Chondrocyte (in vitro differentiated cells): ENCODE results near the gene PRRC2A. TPM values are rescaled to one million over a fixed set of nuclear protein-coding genes. Genes with fewer than 3 reads are reported as not detected.

Experiments used
- DNase-seq: peaks from one replicate; pipeline ENCODE4 v3.0.0; 2021; ENCODE audit warnings: mixed read lengths, low spot score
- H3K27ac Mint-ChIP-seq: one replicate; pipeline ENCODE4 v1.8.0; 2021; ENCODE audit warnings: mild to moderate bottlenecking, moderate library complexity, mixed read lengths; ENCODE audit not compliant: unreplicated experiment
- H3K27me3 Mint-ChIP-seq: 2 replicates; pipeline ENCODE4 v1.8.0; 2021; ENCODE audit warnings: low read depth, mixed read lengths
- H3K36me3 Mint-ChIP-seq: 2 replicates; pipeline ENCODE4 v1.8.0; 2021; ENCODE audit warnings: low read depth, mixed read lengths
- H3K4me1 Mint-ChIP-seq: 2 replicates; pipeline ENCODE4 v1.8.0; 2021; ENCODE audit warnings: low read depth, mild to moderate bottlenecking, mixed read lengths
- H3K4me3 Mint-ChIP-seq: one replicate; pipeline ENCODE4 v1.8.0; 2021; ENCODE audit warnings: mild to moderate bottlenecking, moderate library complexity, mixed read lengths; ENCODE audit not compliant: unreplicated experiment
- H3K9me3 Mint-ChIP-seq: 2 replicates; pipeline ENCODE4 v1.8.0; 2021; ENCODE audit warnings: low read depth, mixed read lengths
- total RNA-seq: library from RNA; stranded (reverse); gene quantifications from 3 replicates; pipeline ENCODE4 v1.2.1, GENCODE V29; 2021
- TF ChIP-seq, protein P1 (sequence below): fragments of 200-600 bp; sonication (generic); IDR thresholded peaks from 2 replicates; pipeline ENCODE4 v1.5.0; 2021; ENCODE audit warnings: antibody characterized with exemption, mild to moderate bottlenecking, moderate library complexity

The PRRC2A gene
- total RNA-seq, 1 donor from 2014 or later, result 156 TPM

DNA sequence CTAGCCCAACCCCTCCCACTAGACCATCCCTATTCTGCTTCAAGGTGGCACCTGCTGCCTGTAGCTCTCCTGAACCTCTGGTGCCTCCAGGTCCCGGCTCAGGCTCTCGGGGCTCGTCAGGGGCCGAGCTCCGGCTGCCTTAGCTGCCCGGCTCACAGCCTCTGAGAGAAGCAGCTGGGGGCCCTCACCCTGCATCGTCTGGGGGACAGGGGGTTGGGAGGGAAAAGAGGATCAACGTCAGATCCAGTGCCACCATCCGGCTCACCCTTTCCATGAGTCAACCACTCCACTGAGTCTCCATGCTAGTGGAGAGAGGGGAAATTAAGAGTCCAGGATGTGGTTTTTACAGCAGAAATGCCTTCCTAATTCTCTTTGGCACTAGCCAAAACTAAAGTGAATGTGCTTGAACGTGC is 18.9 kb downstream of the PRRC2A start:
- no peak overlapping the region for H3K4me3 Mint-ChIP-seq
- H3K4me1 Mint-ChIP-seq, result no peaks in the 10 kb centered on the region
- H3K27me3 Mint-ChIP-seq, result no peaks in the 10 kb centered on the region

DNA sequence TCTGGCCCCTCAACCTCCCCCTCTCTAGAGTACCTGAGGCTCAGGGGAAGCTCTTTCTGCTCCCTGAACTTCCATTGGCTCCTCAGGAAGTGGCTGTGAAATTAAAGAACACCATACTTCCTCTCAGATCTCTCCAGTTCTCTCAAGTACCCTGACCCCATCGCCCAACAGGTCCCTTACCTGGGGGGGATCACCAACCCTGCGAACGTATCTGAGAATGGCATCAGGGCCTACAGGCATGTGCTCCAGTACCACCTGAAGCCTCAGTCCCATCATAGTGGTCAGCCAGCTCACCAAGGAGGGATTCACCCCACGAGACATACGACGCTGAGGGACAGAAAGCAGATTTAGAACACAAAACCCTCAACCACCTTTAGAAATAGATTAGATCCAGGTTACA is 20.1 kb downstream of the PRRC2A start:
- H3K27me3 Mint-ChIP-seq, result no peaks in the 10 kb centered on the region
- H3K9me3 Mint-ChIP-seq, result no peaks in the 10 kb centered on the region
- H3K4me3 Mint-ChIP-seq, result no peak overlapping the region
- TF ChIP-seq, protein P1, sequence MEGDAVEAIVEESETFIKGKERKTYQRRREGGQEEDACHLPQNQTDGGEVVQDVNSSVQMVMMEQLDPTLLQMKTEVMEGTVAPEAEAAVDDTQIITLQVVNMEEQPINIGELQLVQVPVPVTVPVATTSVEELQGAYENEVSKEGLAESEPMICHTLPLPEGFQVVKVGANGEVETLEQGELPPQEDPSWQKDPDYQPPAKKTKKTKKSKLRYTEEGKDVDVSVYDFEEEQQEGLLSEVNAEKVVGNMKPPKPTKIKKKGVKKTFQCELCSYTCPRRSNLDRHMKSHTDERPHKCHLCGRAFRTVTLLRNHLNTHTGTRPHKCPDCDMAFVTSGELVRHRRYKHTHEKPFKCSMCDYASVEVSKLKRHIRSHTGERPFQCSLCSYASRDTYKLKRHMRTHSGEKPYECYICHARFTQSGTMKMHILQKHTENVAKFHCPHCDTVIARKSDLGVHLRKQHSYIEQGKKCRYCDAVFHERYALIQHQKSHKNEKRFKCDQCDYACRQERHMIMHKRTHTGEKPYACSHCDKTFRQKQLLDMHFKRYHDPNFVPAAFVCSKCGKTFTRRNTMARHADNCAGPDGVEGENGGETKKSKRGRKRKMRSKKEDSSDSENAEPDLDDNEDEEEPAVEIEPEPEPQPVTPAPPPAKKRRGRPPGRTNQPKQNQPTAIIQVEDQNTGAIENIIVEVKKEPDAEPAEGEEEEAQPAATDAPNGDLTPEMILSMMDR, result no peak
- H3K4me1 Mint-ChIP-seq, result no peaks in the 10 kb centered on the region
- peaks cover 38% of the 10 kb centered on the region for H3K36me3 Mint-ChIP-seq
- no peak overlapping the region for H3K27ac Mint-ChIP-seq
- no peak for DNase-seq

More for the DNA sequence above, 18.9 kb downstream of the PRRC2A start:
- TF ChIP-seq, protein P1, result no peak
- Mint-ChIP-seq H3K36me3 (peaks cover 34% of the 10 kb centered on the region), H3K27ac (peak overlapping the region; percentile 10), H3K9me3 (no peaks in the 10 kb centered on the region)
- no peak for DNase-seq

DNA sequence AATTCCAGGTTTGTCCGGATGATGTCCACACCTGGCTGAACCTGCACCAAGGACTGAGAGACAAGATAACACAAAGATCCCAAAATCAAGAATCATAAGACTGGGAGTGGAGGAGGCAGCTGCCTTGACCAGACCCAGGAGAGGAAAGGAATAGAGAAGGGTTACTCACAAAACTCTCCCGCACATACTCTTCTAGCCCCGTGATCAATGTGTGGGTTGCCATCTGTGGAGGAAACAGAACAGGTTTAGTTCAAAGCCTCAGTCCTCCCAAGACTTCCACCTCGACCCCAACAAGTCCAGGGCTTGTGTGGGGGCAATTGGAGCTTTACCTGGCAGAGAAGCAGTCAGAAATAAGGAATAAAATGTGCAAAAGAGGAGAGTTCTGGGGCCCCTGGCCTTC is 20.9 kb downstream of the PRRC2A start:
- H3K36me3 Mint-ChIP-seq, result peaks cover 36% of the 10 kb centered on the region
- no peak for DNase-seq
- H3K27ac Mint-ChIP-seq, result no peak overlapping the region
- TF ChIP-seq, protein P1, result no peak
- no peaks in the 10 kb centered on the region for H3K4me1 Mint-ChIP-seq
- H3K9me3 Mint-ChIP-seq, result no peaks in the 10 kb centered on the region
- no peaks in the 10 kb centered on the region for H3K27me3 Mint-ChIP-seq
- H3K4me3 Mint-ChIP-seq, result no peak overlapping the region

DNA sequence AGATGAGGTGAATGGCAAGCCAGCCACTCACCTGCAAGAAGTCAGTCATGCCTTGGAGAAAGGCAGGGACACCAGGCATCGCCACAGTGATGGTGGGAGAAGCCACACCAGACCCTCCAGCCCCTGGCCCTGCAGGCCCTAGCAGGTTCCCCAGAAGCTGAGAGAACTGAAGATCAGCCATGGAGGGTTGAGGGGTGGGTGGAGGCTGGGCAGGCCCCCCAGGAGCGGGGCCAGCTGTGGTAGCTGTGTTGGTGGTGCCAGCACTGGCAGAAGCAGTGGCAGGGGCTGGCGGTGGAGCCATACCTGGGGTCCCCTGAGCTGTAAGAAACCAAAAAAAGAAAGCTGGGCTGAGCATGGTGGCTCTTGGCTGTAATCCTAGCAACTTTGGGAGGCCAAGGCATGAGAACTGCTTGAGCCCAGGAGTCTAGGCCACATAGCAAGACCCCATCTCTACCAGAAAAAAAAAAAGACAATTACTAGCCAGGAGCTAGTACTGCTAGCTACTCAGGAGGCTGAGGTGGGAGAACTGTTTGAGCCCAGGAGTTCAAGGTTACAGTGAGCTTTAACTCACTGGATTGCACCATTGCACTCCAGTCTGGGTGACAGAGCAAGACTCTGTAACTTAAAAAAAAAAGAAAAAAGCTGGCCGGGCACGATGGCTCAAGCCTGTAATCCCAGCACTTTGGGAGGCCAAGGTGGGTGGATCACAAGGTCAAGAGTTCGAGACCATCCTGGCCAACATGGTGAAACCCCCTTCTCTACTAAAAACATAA is 22.5 kb downstream of the PRRC2A start:
- H3K9me3 Mint-ChIP-seq, result no peaks in the 10 kb centered on the region
- no peak overlapping the region for H3K27ac Mint-ChIP-seq
- DNase-seq, result no peak
- no peak overlapping the region for H3K4me3 Mint-ChIP-seq
- no peaks in the 10 kb centered on the region for H3K4me1 Mint-ChIP-seq
- TF ChIP-seq, protein P1, result no peak
- H3K36me3 Mint-ChIP-seq, result peaks cover 34% of the 10 kb centered on the region
- no peaks in the 10 kb centered on the region for H3K27me3 Mint-ChIP-seq

DNA sequence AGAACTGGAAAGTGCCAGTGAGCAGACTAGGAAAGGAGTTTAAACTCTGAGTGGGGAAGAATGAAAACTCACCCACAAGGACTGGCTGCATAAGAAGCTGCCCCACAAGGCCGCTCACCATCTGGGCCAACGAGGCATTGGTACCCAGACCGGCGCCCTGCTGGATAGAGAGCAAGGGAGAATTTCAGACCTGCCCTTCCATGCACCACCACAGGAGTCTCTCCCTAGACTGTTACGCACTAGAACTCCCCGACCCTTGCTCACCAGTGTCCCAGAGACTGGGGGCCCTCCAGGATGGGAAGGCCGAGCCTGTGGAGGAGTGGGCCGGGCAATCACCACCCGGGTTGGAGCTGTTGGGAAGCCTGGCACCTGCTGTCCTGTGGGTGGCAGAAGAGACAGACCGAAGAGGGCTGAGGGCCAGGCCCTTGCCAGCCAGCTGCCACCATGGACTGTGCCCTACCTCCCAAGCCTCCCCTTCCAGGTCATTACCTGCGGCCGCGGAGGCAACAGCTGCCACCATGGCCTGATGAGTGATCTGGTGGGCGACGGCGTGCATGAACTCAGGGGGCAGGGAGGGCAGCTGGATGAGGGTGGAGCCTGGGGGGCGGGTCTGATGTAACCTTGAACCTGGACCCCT is 23.4 kb downstream of the PRRC2A start:
- Mint-ChIP-seq H3K36me3 (peaks cover 36% of the 10 kb centered on the region), H3K4me1 (no peaks in the 10 kb centered on the region), H3K4me3 (no peak overlapping the region), H3K27ac (no peak overlapping the region), H3K27me3 (no peaks in the 10 kb centered on the region), H3K9me3 (no peaks in the 10 kb centered on the region)
- TF ChIP-seq, protein P1, result no peak
- no peak for DNase-seq
